WTC11 (cell line): Measurements from ENCODE around the gene CCDC191.

Experiments
- CTCF ChIP-seq: fragments of 200-600 bp; IDR thresholded peaks from 2 replicates; pipeline ENCODE4 v1.8.0; 2022; ENCODE audit warnings: antibody characterized with exemption
- EMX1 ChIP-seq: fragments of 250-450 bp; sonication (Bioruptor Pico); IDR thresholded peaks from 2 replicates; pipeline ENCODE4 v1.8.0; 2021; ENCODE audit warnings: mild to moderate bottlenecking
- FOXJ3 ChIP-seq: sonication (generic); formaldehyde crosslinking; IDR thresholded peaks from 2 replicates; pipeline ENCODE4 v1.9.0; 2021; ENCODE audit warnings: missing genetic modification reagents, mild to moderate bottlenecking, borderline replicate concordance
- GABPB1 ChIP-seq: sonication (generic); formaldehyde crosslinking; IDR thresholded peaks from 2 replicates; pipeline ENCODE4 v1.8.1; 2023; ENCODE audit warnings: mild to moderate bottlenecking, missing genetic modification reagents
- JUN ChIP-seq: sonication (generic); formaldehyde crosslinking; IDR thresholded peaks from 2 replicates; pipeline ENCODE4 v1.8.0; 2023; ENCODE audit warnings: mild to moderate bottlenecking, missing genetic modification reagents
- NFYB ChIP-seq: sonication (generic); formaldehyde crosslinking; conservative IDR thresholded peaks from 2 replicates; pipeline ENCODE4 v1.8.0; 2022; ENCODE audit warnings: low read depth, missing genetic modification reagents
- NR2C2 ChIP-seq: sonication (generic); formaldehyde crosslinking; IDR thresholded peaks from 2 replicates; pipeline ENCODE4 v1.8.0; 2022; ENCODE audit warnings: mild to moderate bottlenecking, missing genetic modification reagents
- SOX15 ChIP-seq: fragments of 250-450 bp; sonication (Bioruptor Pico); IDR thresholded peaks from 2 replicates; pipeline ENCODE4 v1.9.0; 2021; ENCODE audit warnings: mild to moderate bottlenecking

DNA sequence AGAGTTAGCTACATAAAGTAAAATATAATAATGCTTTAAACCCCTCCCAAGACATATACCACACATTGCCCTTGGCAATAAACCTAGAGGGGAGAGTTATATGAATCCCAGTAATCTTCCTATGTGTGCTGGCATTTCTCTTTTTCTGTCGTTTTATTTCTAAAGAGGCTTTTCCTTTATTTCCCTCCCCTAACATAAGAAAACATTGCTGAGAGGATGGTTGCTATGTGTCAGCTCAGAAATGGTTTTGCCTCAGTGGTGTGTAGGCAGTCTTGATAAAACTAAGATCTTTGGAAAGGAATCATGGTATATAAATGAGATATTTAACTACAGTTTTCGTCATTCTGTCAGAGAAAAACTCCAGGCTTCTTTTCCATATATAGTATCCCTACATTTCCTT, 30.0 kb downstream of the CCDC191 start:
- TF ChIP-seq FOXJ3 (CRISPR knock-in tag): no peak
- no peak for TF ChIP-seq NFYB (CRISPR knock-in tag)
- TF ChIP-seq CTCF: no peak
- TF ChIP-seq EMX1 (CRISPR knock-in tag): no peak
- TF ChIP-seq NR2C2 (CRISPR knock-in tag): no peak
- no peak for TF ChIP-seq SOX15
- no peak for TF ChIP-seq JUN (CRISPR knock-in tag)
- TF ChIP-seq GABPB1: no peak
